ENCODE measurements around the gene AAR2.

Gene AAR2, protein sequence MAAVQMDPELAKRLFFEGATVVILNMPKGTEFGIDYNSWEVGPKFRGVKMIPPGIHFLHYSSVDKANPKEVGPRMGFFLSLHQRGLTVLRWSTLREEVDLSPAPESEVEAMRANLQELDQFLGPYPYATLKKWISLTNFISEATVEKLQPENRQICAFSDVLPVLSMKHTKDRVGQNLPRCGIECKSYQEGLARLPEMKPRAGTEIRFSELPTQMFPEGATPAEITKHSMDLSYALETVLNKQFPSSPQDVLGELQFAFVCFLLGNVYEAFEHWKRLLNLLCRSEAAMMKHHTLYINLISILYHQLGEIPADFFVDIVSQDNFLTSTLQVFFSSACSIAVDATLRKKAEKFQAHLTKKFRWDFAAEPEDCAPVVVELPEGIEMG

DNA sequence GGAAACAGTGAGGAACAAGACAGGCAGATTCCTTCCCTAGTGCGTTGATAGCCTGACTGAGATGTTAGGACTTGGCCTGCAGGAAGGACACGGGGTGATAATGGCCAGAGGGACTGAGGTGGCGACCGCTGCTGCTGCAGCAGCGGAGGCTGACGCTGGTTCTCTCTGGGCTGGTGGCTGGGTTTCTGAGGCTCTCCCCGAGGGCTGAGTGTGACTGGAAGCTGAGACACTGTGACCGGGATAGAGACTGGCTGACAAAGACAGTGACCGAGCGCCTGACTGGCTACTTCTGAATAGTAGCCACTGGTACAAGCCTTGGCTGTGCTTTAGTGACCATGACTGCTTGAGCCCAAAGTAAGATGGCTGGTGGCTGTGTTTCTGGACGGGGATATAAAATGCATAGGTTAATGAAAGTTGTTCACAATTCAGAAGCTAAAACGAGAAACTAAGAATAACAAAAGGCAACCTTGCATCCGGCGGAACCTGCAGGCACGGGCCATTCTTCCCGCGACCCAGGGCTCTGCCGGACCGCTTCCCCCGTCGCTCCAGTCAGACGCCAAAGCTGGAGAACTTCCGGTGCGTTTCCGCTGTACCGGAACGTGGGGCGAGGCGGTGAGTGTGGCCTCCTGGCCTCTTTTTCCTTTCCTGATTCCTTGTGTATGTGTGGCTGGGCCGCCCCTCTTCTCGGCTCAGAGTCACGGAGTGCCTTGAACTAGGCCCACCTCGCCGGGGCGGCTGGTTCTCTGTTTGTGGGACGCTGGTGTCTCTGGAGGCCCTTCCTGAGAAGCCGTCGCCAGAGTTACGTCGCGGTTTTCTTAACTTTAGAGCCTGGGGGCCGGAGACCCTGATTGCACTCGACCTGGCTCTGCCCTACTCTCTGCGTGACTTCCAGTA is at the start of gene AAR2:
Gene AAR2, plus strand, starts transcription at position 587 of the 894 bp plus-strand sequence. CDS start 3,391 bp downstream, outside the sequence.
- ATAC-seq (replicated peaks): peak; percentile 97
- H3K27me3 Mint-ChIP-seq: peaks cover 11% of the 10 kb centered on the region in 2 donors
- H3K4me3 Mint-ChIP-seq: peak within 1 kb of the TSS; percentile 94 to 99
- no peaks in the 10 kb centered on the region for H3K9me3 Mint-ChIP-seq
- peak within 1 kb of the TSS; percentile 99 for H3K27ac Mint-ChIP-seq
- H3K4me1 Mint-ChIP-seq: peaks cover 16 to 25% of the 10 kb centered on the region in 2 donors
- DNase-seq: peak; percentile 75
- H3K36me3 Mint-ChIP-seq: peaks cover 7 to 8% of the 10 kb centered on the region in 2 donors

DNA sequence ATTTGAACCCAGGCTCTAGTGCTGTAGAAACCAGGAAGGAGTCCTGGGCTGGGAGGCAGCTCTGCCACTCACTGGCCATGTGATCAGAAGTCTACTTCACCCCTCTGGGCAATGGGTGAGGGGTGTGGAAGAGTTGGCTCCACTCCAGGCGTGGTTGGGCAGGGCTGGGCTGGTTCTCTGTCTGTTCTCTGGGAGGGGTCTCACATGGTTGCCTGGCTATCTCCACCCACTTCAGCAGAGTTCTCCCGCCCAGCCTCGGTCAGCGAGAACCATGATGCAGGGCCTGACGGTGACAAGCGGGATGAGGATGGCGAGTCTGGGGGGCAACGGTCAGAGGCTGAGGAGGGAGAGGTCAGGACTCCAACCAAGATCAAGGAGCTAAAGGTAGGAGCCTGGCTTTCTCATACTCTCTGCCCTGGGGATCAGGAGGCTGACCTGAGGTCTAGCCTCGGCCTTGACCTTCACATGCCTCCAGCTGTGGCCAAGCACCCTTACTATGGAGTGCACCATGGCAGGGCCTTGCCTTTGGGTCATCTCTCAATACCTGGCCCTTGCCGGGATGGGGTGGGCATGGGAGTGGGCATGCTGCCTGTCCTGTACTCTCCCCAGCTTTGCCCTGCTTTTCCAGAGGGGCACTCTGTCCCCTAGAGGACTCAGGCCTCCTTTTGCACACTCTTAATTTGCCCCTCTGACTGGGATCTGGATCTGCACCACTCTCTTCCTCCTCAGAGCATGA is 42.1 kb upstream of the AAR2 start:
- H3K9me3 Mint-ChIP-seq: no peaks in the 10 kb centered on the region
- DNase-seq (no peak), ATAC-seq (replicated peaks) (no peak)
- H3K36me3 Mint-ChIP-seq: no peaks in the 10 kb centered on the region
- no peak overlapping the region for H3K27ac Mint-ChIP-seq
- H3K4me1 Mint-ChIP-seq: no peaks in the 10 kb centered on the region
- no peak overlapping the region for H3K4me3 Mint-ChIP-seq
- H3K27me3 Mint-ChIP-seq: peaks cover 25 to 27% of the 10 kb centered on the region in 2 donors

DNA sequence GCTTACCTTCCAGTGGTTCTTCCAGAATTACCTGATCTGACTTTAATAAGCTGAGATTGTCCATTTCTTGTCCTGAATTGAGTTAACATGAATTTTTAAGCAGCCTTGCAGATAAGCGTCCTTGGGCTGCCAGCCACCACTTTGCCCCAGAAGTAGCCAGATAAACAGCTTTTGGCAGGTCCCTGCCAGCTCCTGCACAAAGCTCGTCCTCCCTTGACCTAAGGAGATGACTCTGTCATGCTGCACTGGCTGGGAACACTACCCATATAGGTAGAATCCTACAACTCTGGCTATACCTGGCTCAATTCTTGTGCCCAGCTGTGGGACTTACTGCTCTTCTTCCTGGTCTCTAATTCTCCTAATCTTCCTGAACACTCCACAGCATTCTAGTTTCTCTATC is 39.6 kb upstream of the AAR2 start:
- Mint-ChIP-seq H3K27me3 (peaks cover 32% of the 10 kb centered on the region in 2 donors), H3K36me3 (no peaks in the 10 kb centered on the region), H3K9me3 (no peaks in the 10 kb centered on the region), H3K4me3 (no peak overlapping the region), H3K27ac (no peak overlapping the region), H3K4me1 (peaks cover 3 to 7% of the 10 kb centered on the region in 2 donors)
- ATAC-seq (replicated peaks) (no peak), DNase-seq (no peak)

DNA sequence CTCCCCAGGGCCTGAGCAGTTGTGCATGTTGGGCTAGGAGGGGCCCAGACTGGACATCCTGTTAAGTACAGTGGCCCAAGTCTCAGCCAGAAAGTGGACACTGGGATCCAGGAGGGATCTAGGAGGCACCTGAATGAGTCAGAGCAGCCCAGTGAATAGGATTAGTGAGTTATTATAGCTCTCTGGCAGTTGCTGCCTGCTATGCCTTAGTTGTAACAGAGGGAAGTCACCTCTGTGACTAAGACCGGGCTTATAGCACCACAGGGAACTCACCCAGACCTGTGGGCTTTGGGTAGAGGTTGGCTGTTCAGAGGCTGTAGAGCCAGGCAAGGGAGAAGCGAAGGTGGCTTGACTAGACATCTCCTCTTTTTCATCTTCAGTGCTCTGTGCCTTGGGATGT is 39.0 kb upstream of the AAR2 start:
- no peak for DNase-seq
- no peaks in the 10 kb centered on the region for H3K36me3 Mint-ChIP-seq
- H3K4me1 Mint-ChIP-seq: peaks cover 3 to 7% of the 10 kb centered on the region in 2 donors
- H3K9me3 Mint-ChIP-seq: no peaks in the 10 kb centered on the region
- H3K27ac Mint-ChIP-seq: no peak overlapping the region
- ATAC-seq (replicated peaks): no peak
- H3K4me3 Mint-ChIP-seq: no peak overlapping the region
- peaks cover 35 to 36% of the 10 kb centered on the region in 2 donors for H3K27me3 Mint-ChIP-seq

DNA sequence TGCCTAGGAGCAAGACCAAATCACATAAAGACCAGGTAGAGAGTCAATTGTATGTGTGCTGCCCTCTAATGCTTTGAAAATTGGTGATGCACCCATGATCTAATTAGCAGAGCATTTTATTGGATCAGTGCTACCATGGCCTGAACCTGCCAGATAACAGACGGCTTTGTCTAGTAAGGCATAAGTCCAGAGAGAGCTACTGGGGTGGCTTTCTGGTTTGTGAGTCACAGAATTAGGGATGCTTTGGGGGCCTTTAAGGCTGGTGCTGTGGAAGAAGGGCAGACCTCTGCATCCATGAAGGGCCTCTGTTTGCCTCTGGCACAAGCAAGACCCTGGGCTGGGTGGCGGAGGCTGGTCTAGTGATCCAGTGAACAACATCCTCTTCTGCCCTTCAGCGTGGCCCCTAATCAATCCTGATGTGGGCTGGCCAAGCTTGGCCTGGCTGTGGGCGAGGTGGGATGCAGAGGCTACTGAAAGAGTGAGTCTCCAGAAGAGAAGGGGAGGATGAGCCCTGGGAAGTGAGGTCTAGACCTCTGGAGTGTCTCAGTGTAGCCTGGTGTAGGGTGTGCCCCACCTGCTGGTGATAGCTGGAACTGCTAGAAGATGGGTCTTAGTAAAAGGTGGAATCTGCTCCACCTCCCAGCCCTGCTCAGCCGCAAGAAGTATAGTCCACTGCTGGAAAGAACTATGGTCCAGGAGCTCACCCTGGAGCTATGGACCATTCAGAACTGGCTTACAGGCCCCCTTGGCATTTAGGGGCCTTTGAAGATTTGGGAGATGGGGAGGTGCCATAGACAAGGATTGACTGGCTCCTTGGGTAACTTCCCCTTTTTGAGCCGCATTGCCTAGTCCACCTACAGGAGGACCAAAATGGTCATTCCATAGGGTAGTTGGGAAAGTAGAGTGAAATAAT is 36.7 kb upstream of the AAR2 start:
- H3K36me3 Mint-ChIP-seq: no peaks in the 10 kb centered on the region
- ATAC-seq (replicated peaks): peak; percentile 84 to 86
- no peak overlapping the region for H3K27ac Mint-ChIP-seq
- H3K27me3 Mint-ChIP-seq: peaks cover 36% of the 10 kb centered on the region in 2 donors
- H3K4me3 Mint-ChIP-seq: no peak overlapping the region
- no peaks in the 10 kb centered on the region for H3K9me3 Mint-ChIP-seq
- H3K4me1 Mint-ChIP-seq: peaks cover 5 to 15% of the 10 kb centered on the region in 2 donors
- peak; percentile 48 for DNase-seq

DNA sequence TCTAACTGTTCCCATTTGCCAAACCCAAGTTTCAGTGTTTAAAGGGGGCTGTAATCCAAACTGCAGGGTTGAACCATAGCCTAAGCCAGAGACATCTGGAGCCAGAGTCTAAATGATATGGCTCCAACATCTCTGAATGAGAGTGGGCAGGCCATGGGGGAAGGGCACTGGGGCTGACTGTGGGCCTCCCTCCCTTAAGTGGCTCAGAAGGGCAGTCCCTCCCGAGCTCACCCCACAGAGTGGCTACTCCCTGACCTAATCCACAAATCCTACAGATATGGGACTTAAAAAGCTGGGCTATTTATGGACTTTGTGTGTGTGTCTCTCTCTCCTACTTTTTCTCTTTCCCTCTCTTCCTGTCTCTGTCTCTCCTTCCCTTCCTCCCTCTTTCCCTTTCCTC is 35.8 kb upstream of the AAR2 start:
- Mint-ChIP-seq H3K4me3 (no peak overlapping the region), H3K27ac (no peak overlapping the region), H3K36me3 (no peaks in the 10 kb centered on the region), H3K27me3 (peaks cover 29 to 36% of the 10 kb centered on the region in 2 donors), H3K4me1 (peaks cover 5 to 15% of the 10 kb centered on the region in 2 donors), H3K9me3 (no peaks in the 10 kb centered on the region)
- ATAC-seq (replicated peaks): no peak
- no peak for DNase-seq

DNA sequence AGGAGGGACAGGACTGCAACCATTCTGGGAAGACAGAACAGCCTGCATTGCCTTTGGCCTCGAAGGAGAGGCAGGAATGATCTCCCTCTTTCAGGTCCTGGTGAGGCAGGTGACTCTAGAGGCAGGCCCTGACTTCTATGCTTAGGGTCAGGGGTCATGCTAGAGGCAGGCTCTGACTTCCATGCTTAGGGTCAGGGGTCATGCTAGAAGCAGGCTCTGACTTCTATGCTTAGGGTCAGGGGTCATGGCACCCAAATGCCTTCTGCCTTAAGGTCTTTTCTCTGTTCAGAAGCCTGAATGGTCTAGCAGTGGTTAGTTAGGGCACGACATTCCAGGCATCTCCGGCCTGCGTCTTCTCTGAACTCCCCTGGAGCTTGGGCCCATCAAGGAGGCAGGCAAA is 35.1 kb upstream of the AAR2 start:
- Mint-ChIP-seq H3K9me3 (no peaks in the 10 kb centered on the region), H3K27me3 (peaks cover 26 to 35% of the 10 kb centered on the region in 2 donors), H3K4me1 (peaks cover 5 to 15% of the 10 kb centered on the region in 2 donors), H3K4me3 (no peak overlapping the region), H3K36me3 (no peaks in the 10 kb centered on the region), H3K27ac (no peak overlapping the region)
- no peak for DNase-seq
- ATAC-seq (replicated peaks): no peak

DNA sequence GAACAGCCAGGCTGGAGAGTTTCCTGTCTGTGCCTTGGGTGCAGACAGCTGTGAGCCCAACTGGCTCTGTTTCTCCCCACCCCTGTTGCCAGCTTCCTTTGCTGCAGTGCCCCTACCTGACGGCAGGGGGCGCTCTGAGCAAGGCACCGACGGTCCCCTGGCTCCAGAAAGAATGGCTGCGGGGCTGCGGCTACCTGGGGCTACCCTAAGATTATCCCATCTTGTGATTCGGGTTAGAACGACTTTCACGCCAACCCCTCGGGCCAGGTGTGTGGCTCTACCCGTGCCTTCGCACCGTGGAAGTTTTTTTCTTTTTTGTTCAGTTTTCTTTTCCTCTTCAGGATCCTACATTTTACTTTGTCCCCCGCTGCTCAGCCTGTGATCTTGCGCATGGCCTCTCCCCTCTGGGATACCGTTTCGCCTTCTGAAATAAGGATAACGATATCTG is 33.4 kb upstream of the AAR2 start:
- Mint-ChIP-seq H3K4me1 (peaks cover 5 to 15% of the 10 kb centered on the region in 2 donors), H3K9me3 (no peaks in the 10 kb centered on the region), H3K27ac (no peak overlapping the region), H3K27me3 (peaks cover 23 to 34% of the 10 kb centered on the region in 2 donors), H3K36me3 (no peaks in the 10 kb centered on the region), H3K4me3 (peak overlapping the region; percentile 55 to 76)
- peak; percentile 52 for DNase-seq
- ATAC-seq (replicated peaks): peak; percentile 78 to 80

DNA sequence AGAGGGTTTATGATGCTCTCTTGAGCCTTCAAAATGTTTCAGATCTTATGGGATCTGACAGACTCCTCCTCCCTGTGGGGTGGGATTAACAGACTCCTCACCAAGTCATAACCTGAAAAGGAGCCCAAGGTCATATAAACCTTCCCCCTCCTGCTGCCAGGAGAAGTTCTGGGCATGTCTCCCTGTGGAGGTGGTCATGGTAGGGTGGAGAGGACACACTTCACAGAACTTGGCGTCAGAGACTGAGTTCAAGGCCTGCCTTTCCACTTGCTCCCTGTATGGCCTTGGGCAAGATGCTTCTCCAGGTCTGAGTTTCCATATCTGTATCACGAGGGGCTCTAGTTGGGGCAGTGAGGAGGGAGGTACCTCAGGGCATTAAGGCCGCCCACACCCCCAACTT is 32.4 kb upstream of the AAR2 start:
- Mint-ChIP-seq H3K9me3 (no peaks in the 10 kb centered on the region), H3K4me3 (no peak overlapping the region), H3K4me1 (peaks cover 5 to 15% of the 10 kb centered on the region in 2 donors), H3K27me3 (peaks cover 24 to 38% of the 10 kb centered on the region in 2 donors), H3K27ac (no peak overlapping the region), H3K36me3 (no peaks in the 10 kb centered on the region)
- DNase-seq (no peak), ATAC-seq (replicated peaks) (no peak)

DNA sequence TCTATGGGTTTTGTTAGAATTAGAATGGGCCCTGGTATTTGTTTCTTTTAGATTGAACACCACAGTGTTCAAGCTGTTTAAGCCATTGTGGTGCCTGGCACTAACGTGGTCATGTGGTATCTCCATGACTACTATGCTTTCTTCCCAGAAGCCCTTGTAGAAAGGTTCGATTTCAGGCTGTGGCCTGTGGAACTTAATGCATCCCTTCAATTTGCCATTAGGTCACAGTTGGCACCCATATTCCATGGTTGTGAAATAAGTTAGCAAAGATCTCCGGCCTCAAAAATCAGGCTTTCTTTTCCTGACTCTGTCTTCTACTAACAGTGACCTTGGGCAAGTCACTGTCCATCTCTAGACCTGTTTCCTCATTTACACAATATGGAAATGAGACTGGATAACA is 31.3 kb upstream of the AAR2 start:
- Mint-ChIP-seq H3K36me3 (no peaks in the 10 kb centered on the region), H3K4me3 (no peak overlapping the region), H3K4me1 (peaks cover 2 to 8% of the 10 kb centered on the region in 2 donors), H3K9me3 (no peaks in the 10 kb centered on the region), H3K27me3 (peaks cover 26 to 35% of the 10 kb centered on the region in 2 donors), H3K27ac (no peak overlapping the region)
- no peak for ATAC-seq (replicated peaks)
- no peak for DNase-seq

DNA sequence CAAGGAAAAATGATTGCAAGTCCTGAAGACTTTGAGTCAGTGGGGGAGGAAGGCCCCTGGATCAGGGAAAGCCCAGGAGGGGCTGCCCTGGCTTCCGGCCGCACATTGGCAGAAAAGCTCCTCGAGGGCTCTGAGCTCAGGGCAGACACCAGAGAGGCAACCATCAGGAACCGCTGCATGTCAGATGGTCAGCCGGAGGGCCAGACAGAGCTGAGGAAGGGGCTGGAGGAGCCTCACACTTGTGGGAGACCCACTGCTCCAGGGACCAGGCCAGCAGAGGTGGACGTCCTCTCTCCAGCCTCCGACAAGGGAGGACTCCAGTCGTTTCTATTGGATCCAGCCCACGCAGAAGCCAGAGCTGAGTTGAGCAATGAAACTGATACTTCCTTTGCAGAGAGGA is 30.2 kb upstream of the AAR2 start:
- ATAC-seq (replicated peaks) (no peak), DNase-seq (no peak)
- Mint-ChIP-seq H3K4me1 (peaks cover 2 to 7% of the 10 kb centered on the region in 2 donors), H3K27ac (no peak overlapping the region), H3K9me3 (no peaks in the 10 kb centered on the region), H3K36me3 (no peaks in the 10 kb centered on the region), H3K4me3 (no peak overlapping the region), H3K27me3 (peaks cover 22 to 40% of the 10 kb centered on the region in 2 donors)

DNA sequence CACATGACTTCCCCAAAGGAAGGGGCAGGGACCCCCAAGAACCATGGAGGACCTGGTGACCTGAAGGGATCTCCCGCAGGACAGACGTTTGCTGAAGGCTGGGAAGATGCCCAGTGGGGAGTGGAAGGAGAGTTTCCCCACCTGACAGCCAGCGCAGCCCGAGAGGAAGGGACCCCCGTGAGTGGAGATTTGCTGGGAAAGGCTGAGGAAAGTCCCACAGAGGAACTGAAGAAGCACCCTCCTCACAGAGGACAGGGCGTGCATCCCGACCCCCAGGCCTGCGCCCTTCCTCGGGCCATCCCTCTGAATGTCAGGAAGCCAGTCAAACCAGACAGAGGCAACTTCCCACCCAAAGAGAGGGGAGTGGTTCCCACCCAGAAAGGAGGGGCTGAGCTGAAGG is 29.6 kb upstream of the AAR2 start:
- Mint-ChIP-seq H3K4me3 (no peak overlapping the region), H3K9me3 (no peaks in the 10 kb centered on the region), H3K27ac (no peak overlapping the region), H3K4me1 (peaks cover 2 to 7% of the 10 kb centered on the region in 2 donors), H3K36me3 (no peaks in the 10 kb centered on the region), H3K27me3 (peaks cover 27 to 40% of the 10 kb centered on the region in 2 donors)
- no peak for ATAC-seq (replicated peaks)
- no peak for DNase-seq

DNA sequence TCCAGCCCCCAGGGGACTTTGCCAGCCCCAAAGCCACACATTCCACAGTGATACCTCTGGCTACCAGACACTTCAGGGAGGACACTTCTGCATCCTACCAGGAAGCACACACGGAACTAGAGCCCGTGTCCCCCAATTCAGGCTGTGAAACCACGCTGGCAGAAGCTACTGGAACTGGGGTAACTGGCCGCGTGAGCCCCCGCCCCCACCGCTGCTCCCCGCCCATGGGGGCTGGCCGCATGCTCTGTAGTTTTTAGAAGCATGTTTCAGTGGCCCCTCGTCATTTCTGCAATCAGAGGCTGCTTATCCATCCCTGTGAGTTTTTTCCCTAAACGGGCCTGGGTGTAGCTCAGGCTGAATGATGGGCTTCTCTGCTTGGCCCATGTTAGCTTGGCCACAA is 28.7 kb upstream of the AAR2 start:
- no peak overlapping the region for H3K4me3 Mint-ChIP-seq
- H3K27me3 Mint-ChIP-seq: peaks cover 23 to 33% of the 10 kb centered on the region in 2 donors
- H3K27ac Mint-ChIP-seq: no peak overlapping the region
- DNase-seq (no peak), ATAC-seq (replicated peaks) (no peak)
- H3K4me1 Mint-ChIP-seq: peaks cover 2 to 7% of the 10 kb centered on the region in 2 donors
- H3K9me3 Mint-ChIP-seq: no peaks in the 10 kb centered on the region
- H3K36me3 Mint-ChIP-seq: no peaks in the 10 kb centered on the region
